H1 (cell line): ENCODE measurements around the gene C12orf56. TPM values are rescaled to one million over a fixed set of nuclear protein-coding genes. Genes with fewer than 3 reads are reported as not detected.

ENCODE experiments used
- CTCF ChIA-PET: fragments of 300-600 bp; sonication (Branson Sonifier 250); formaldehyde crosslinking; loops from one replicate; lab custom pipeline; 2021; ENCODE audit not compliant: partially characterized antibody; lab: Charles Lee
- POLR2A ChIA-PET: fragments of 300-600 bp; sonication (Branson Sonifier 250); formaldehyde crosslinking; loops from one replicate; lab custom pipeline; 2021; ENCODE audit warnings: inconsistent platforms; ENCODE audit not compliant: partially characterized antibody; lab: Charles Lee
- DNase-seq, 2 experiments: peaks; one replicate each; pipeline versions ENCODE4 v3.0.0 to v3.0.0-alpha.2; 2010 to 2022; ENCODE audit warnings: low spot score in 2 of 2, low read depth in 1 of 2, mixed read lengths in 1 of 2
- FAIRE-seq: peaks from 2 replicates; lab custom pipeline; 2011; peaks lifted over from hg19 to GRCh38; lab: Jason Lieb, UNC
- H2AFZ ChIP-seq: 2 replicates; pipeline ENCODE4 v1.8.1; 2012; ENCODE audit warnings: low read length, inconsistent platforms
- H2AK5ac ChIP-seq: 2 replicates; pipeline ENCODE4 v1.6.1; 2013; ENCODE audit warnings: low read depth, low read length
- H2BK120ac ChIP-seq: replicated peaks from 2 replicates; pipeline ENCODE3; 2013; ENCODE audit warnings: low read depth, low read length, inconsistent platforms
- H2BK12ac ChIP-seq: 2 replicates; pipeline ENCODE4 v1.6.1; 2013; ENCODE audit warnings: low read depth, low read length
- H2BK15ac ChIP-seq: 2 replicates; pipeline ENCODE4 v1.6.1; 2013; ENCODE audit warnings: low read length
- H2BK20ac ChIP-seq: 2 replicates; pipeline ENCODE4 v1.6.1; 2013; ENCODE audit warnings: low read length
- H2BK5ac ChIP-seq: 2 replicates; pipeline ENCODE4 v1.6.1; 2013; ENCODE audit warnings: low read depth, low read length
- H3K14ac ChIP-seq: 2 replicates; pipeline ENCODE4 v1.6.1; 2013; ENCODE audit warnings: inconsistent platforms; ENCODE audit not compliant: insufficient read length
- H3K18ac ChIP-seq: 2 replicates; pipeline ENCODE4 v1.6.1; 2013; ENCODE audit warnings: low read length; ENCODE audit errors: extremely low read depth
- H3K23ac ChIP-seq: 2 replicates; pipeline ENCODE4 v1.6.1; 2013; ENCODE audit warnings: inconsistent platforms; ENCODE audit not compliant: insufficient read length
- H3K23me2 ChIP-seq: 2 replicates; pipeline ENCODE4 v1.6.1; 2013; ENCODE audit warnings: low read depth, low read length
- H3K27ac ChIP-seq: 2 replicates; pipeline ENCODE4 v1.6.1; 2011; ENCODE audit warnings: low read depth, low read length, inconsistent platforms
- H3K27me3 ChIP-seq, 4 experiments: replicated peaks in 1 of 4; 1 replicate in 1 of 4; 2 replicates in 3 of 4; pipeline versions ENCODE4 v1.6.1 to v1.8.1; 2011 to 2013; ENCODE audit warnings: low read length in 3 of 4, mild to moderate bottlenecking in 3 of 4, inconsistent platforms in 2 of 4, mixed read lengths in 2 of 4, moderate library complexity in 1 of 4; ENCODE audit not compliant: control insufficient read depth in 3 of 4, insufficient read depth in 3 of 4; ENCODE audit errors: extremely low read depth in 1 of 4
- H3K36me3 ChIP-seq, 4 experiments: 2 replicates each; pipeline versions ENCODE4 v1.6.1 to v1.8.1; 2011 to 2013; ENCODE audit warnings: mild to moderate bottlenecking in 4 of 4, low read length in 3 of 4, moderate library complexity in 2 of 4, control low read depth in 1 of 4, inconsistent platforms in 1 of 4; ENCODE audit not compliant: insufficient read depth in 4 of 4, control insufficient read depth in 2 of 4
- H3K4ac ChIP-seq: replicated peaks from 2 replicates; pipeline ENCODE3; 2013; ENCODE audit warnings: low read length, low read depth, mixed read lengths, inconsistent platforms; ENCODE audit not compliant: insufficient read length
- H3K4me1 ChIP-seq, 4 experiments: replicated peaks in 1 of 4; 1 replicate in 1 of 4; 2 replicates in 3 of 4; pipeline versions ENCODE4 v1.6.1 to v1.8.1; 2011 to 2013; ENCODE audit warnings: low read length in 3 of 4, inconsistent platforms in 2 of 4, mixed read lengths in 1 of 4; ENCODE audit not compliant: insufficient read depth in 4 of 4, control insufficient read depth in 3 of 4
- H3K4me2 ChIP-seq, 2 experiments: 2 replicates each; pipeline versions ENCODE4 v1.6.1 to v1.8.1; 2011 to 2013; ENCODE audit warnings: low read depth in 2 of 2, low read length in 2 of 2, control low read depth in 1 of 2, inconsistent platforms in 1 of 2, mild to moderate bottlenecking in 1 of 2; ENCODE audit not compliant: insufficient read depth in 1 of 2
- H3K4me3 ChIP-seq, 4 experiments: fragments of 200-600, 300-600 bp in 1 of 4; sonication (generic), shearing (Covaris generic), sonication (Bioruptor Twin) in 1 of 4; 2 replicates each; pipeline versions ENCODE4 v1.5.1 to v1.8.1; 2011 to 2016; ENCODE audit warnings: low read length in 4 of 4, low read depth in 3 of 4, control low read depth in 2 of 4, inconsistent platforms in 2 of 4, mild to moderate bottlenecking in 2 of 4, mixed read lengths in 1 of 4, moderate library complexity in 1 of 4; ENCODE audit not compliant: insufficient read depth in 2 of 4; ENCODE audit errors: extremely low read depth in 1 of 4
- H3K56ac ChIP-seq: replicated peaks from 2 replicates; pipeline ENCODE3; 2013; ENCODE audit warnings: low read depth, mild to moderate bottlenecking, mixed read lengths, low read length, inconsistent platforms; ENCODE audit not compliant: insufficient read length
- H3K79me1 ChIP-seq: 2 replicates; pipeline ENCODE4 v1.6.1; 2013; ENCODE audit warnings: low read depth, low read length, control low read depth
- H3K79me2 ChIP-seq, 2 experiments: 2 replicates each; pipeline versions ENCODE4 v1.6.1 to v1.8.1; 2012 to 2013; ENCODE audit warnings: low read length in 2 of 2, mild to moderate bottlenecking in 2 of 2, inconsistent platforms in 1 of 2; ENCODE audit not compliant: insufficient read depth in 2 of 2, control insufficient read depth in 1 of 2
- H3K9ac ChIP-seq, 4 experiments: replicated peaks in 1 of 4; 1 replicate in 1 of 4; 2 replicates in 3 of 4; pipeline versions ENCODE4 v1.6.1 to v1.8.1; 2011 to 2013; ENCODE audit warnings: low read depth in 3 of 4, low read length in 3 of 4, control low read depth in 2 of 4, mild to moderate bottlenecking in 2 of 4, moderate library complexity in 2 of 4, inconsistent platforms in 1 of 4; ENCODE audit errors: extremely low read depth in 1 of 4
- H3K9me3 ChIP-seq, 2 experiments: 2 replicates each; pipeline versions ENCODE4 v1.6.1 to v1.8.1; 2012 to 2013; ENCODE audit warnings: mild to moderate bottlenecking in 2 of 2, moderate library complexity in 2 of 2, control low read depth in 1 of 2, inconsistent platforms in 1 of 2, low read depth in 1 of 2, low read length in 1 of 2, mixed read lengths in 1 of 2; ENCODE audit not compliant: insufficient read depth in 2 of 2
- H4K20me1 ChIP-seq, 2 experiments: replicated peaks in 1 of 2; 2 replicates each; pipeline versions ENCODE3 to v1.8.1; 2011 to 2013; ENCODE audit warnings: inconsistent platforms in 2 of 2, low read length in 2 of 2, mild to moderate bottlenecking in 1 of 2; ENCODE audit not compliant: insufficient read depth in 2 of 2, control insufficient read depth in 1 of 2
- H4K5ac ChIP-seq: 2 replicates; pipeline ENCODE4 v1.6.1; 2013; ENCODE audit warnings: low read length, low read depth, mixed read lengths, inconsistent platforms; ENCODE audit not compliant: insufficient read length
- H4K8ac ChIP-seq: 2 replicates; pipeline ENCODE4 v1.8.0; 2013; ENCODE audit warnings: mild to moderate bottlenecking, moderate library complexity, low read length, inconsistent platforms; ENCODE audit not compliant: insufficient read depth; ENCODE audit errors: extremely low read depth
- H4K91ac ChIP-seq: replicated peaks from 2 replicates; pipeline ENCODE3; 2013; ENCODE audit warnings: low read length, mixed read lengths, inconsistent platforms; ENCODE audit not compliant: insufficient read length
- CBX5 ChIP-seq: fragments of 300-800, 300-1000 bp; sonication (generic); IDR thresholded peaks from 2 replicates; pipeline ENCODE4 v1.7.1; 2016; ENCODE audit warnings: antibody characterized with exemption, low read length, low read depth
- CHD1 ChIP-seq: IDR thresholded peaks from 2 replicates; pipeline ENCODE4 v1.6.1; 2012; ENCODE audit warnings: low read depth, low read length, improper control_type of control experiment
- CREB1 ChIP-seq: IDR thresholded peaks from 2 replicates; pipeline ENCODE4 v1.6.1; 2012; ENCODE audit warnings: inconsistent platforms
- EGR1 ChIP-seq: IDR thresholded peaks from 2 replicates; pipeline ENCODE4 v1.6.1; 2011; ENCODE audit warnings: low read depth, low read length, borderline replicate concordance
- EP300 ChIP-seq, 2 experiments: IDR thresholded peaks; 1 replicate in 1 of 2; 2 replicates in 1 of 2; pipeline ENCODE4 v1.6.1; 2011 to 2012; ENCODE audit warnings: low read depth in 2 of 2, low read length in 2 of 2, mild to moderate bottlenecking in 2 of 2, borderline replicate concordance in 1 of 2, inconsistent platforms in 1 of 2, moderate library complexity in 1 of 2
- JUND ChIP-seq: IDR thresholded peaks from 2 replicates; pipeline ENCODE4 v1.6.1; 2011; ENCODE audit warnings: mild to moderate bottlenecking, improper control_type of control experiment, low read length
- KDM1A ChIP-seq: fragments of 200-600, 300-600 bp; sonication (generic); IDR thresholded peaks from 2 replicates; pipeline ENCODE4 v1.7.1; 2016; ENCODE audit warnings: mild to moderate bottlenecking, low read length, borderline replicate concordance
- NANOG ChIP-seq: IDR thresholded peaks from 2 replicates; pipeline ENCODE4 v1.6.1; 2011; ENCODE audit warnings: low read length, low read depth, mild to moderate bottlenecking, inconsistent platforms; ENCODE audit not compliant: insufficient read depth, poor library complexity, severe bottlenecking
- NRF1 ChIP-seq: IDR thresholded peaks from 2 replicates; pipeline ENCODE4 v1.6.1; 2011; ENCODE audit warnings: mild to moderate bottlenecking, low read depth, low read length, improper control_type of control experiment
- PHF8 ChIP-seq: fragments of 200-600 bp; sonication (generic); conservative IDR thresholded peaks from 2 replicates; pipeline ENCODE4 v1.7.1; 2012; ENCODE audit warnings: low read depth, mild to moderate bottlenecking, inconsistent platforms, low read length, moderate library complexity
- RNF2 ChIP-seq: fragments of 200-900, 300-1000 bp; sonication (generic); IDR thresholded peaks from 2 replicates; pipeline ENCODE4 v1.7.1; 2016; ENCODE audit warnings: borderline replicate concordance, low read depth, mild to moderate bottlenecking, antibody characterized with exemption, low read length; ENCODE audit not compliant: poor library complexity, severe bottlenecking; ENCODE audit errors: missing control alignments
- RXRA ChIP-seq: IDR thresholded peaks from 2 replicates; pipeline ENCODE4 v1.6.1; 2011; ENCODE audit warnings: low read depth, mild to moderate bottlenecking, low read length, moderate library complexity; ENCODE audit not compliant: insufficient read depth
- SIX5 ChIP-seq: IDR thresholded peaks from 2 replicates; pipeline ENCODE4 v1.6.1; 2011; ENCODE audit warnings: mild to moderate bottlenecking, low read depth, low read length
- TAF7 ChIP-seq: optimal IDR thresholded peaks from 2 replicates; pipeline ENCODE3; 2011; ENCODE audit warnings: low read depth, mild to moderate bottlenecking, inconsistent platforms, low read length, moderate library complexity, borderline replicate concordance
- WGBS, 2 experiments: shearing (Covaris generic) in 1 of 2; methylation state at CpG; one replicate each; pipeline versions ENCODE4 v1.1.6 to v1.1.7; 2013 to 2015; ENCODE audit warnings: low lambda C conversion rate in 2 of 2, mixed read lengths in 2 of 2, inconsistent platforms in 1 of 2, low coverage in 1 of 2, missing lambda C conversion rate in 1 of 2; ENCODE audit not compliant: insufficient replicate concordance in 2 of 2, insufficient coverage in 1 of 2, insufficient read length in 1 of 2; ENCODE audit errors: extremely low coverage in 1 of 2, missing lambda C conversion rate in 1 of 2; 5-methylcytosine and 5-hydroxymethylcytosine counted together
- polyA plus RNA-seq, 7 experiments: library from polyadenylated mRNA; depleted of rRNA in 3 of 7; stranded (reverse) in 5 of 7; unstranded in 2 of 7; fragments of >200 nt in 5 of 7; fragments of 200-250 nt in 2 of 7; gene quantifications; 1 replicate in 5 of 7; 2 replicates in 1 of 7; 4 replicates in 1 of 7; pipeline versions ENCODE4 v1.2.1 to v1.2.3, GENCODE V29; 2011 to 2013; ENCODE audit warnings: missing spikeins in 2 of 7, mixed read lengths in 2 of 7
- total RNA-seq: library from RNA; stranded (reverse); fragmentation: NEBNext Ultra II Directional; extraction: Animal tissue kit (Norgen Biotek cat#: 25700); gene quantifications from 2 replicates; pipeline ENCODE4 v1.2.1, GENCODE V29; 2021

C12orf56 gene
- total and polyA plus RNA-seq, 2 of the 8 experiments (the other 6 are each of a cell fraction or from before 2014, with no cell fraction given), result 1.1 to 2.9 TPM

GRCh38 chr12:64430886-64431285 lies 40.3 kb upstream of the C12orf56 start:
- Histone ChIP-seq H3K4me1 (no peaks in the 10 kb centered on the region), H4K5ac (no peak overlapping the region), H3K36me3 (peaks cover 41 to 100% (median 82%) of the 10 kb centered on the region in 4 experiments), H3K9ac (no peak overlapping the region), H2BK20ac (no peak overlapping the region), H2BK12ac (no peak overlapping the region), H3K4me2 (no peak overlapping the region), H4K20me1 (peaks cover 0 to 4% of the 10 kb centered on the region in 2 experiments), H2AK5ac (no peak overlapping the region), H4K8ac (no peak overlapping the region), H2AFZ (no peak overlapping the region), H2BK120ac (no peak overlapping the region), H3K4me3 (no peak overlapping the region), H3K4ac (no peak overlapping the region), H3K14ac (no peak overlapping the region), H2BK5ac (no peak overlapping the region), H3K79me2 (no peaks in the 10 kb centered on the region), H3K27ac (no peak overlapping the region), H3K9me3 (no peaks in the 10 kb centered on the region), H2BK15ac (no peak overlapping the region), H4K91ac (no peak overlapping the region), H3K18ac (no peak overlapping the region), H3K79me1 (no peaks in the 10 kb centered on the region), H3K56ac (no peak overlapping the region), H3K27me3 (no peaks in the 10 kb centered on the region), H3K23me2 (no peaks in the 10 kb centered on the region), H3K23ac (no peak overlapping the region)
- 91% methylated on average over 2 of the region's 2 CpGs; no CpG with 5 or more reads in 1 of the 2 experiments for WGBS, 2 experiments
- POLR2A ChIA-PET, result interaction anchor here (0.8 to 2.2 kb wide), 8 partner anchors 8 to 27 kb away, joined by 3 to 11 read pairs (median 7); partner anchors contain the start of gene XPOT
- FAIRE-seq, result no peak
- CTCF ChIA-PET, result interaction anchor here (0.6 to 1.1 kb wide), 2 partner anchors 19 to 96 kb away, joined by 3 read pairs; no protein-coding TSS in a partner anchor
- no peak for DNase-seq
- TF ChIP-seq PHF8 (no peak), EP300 (IDR thresholded peaks at IDR 0.05; ENCODE audit: borderline replicate concordance in 1 of 2, low read depth in 2 of 2, low read length in 2 of 2) (no peak), RXRA (no peak), NANOG (no peak), TAF7 (no peak), JUND (no peak), EGR1 (no peak), CBX5 (no peak), RNF2 (no peak), KDM1A (no peak), CREB1 (no peak), NRF1 (no peak), CHD1 (no peak), SIX5 (no peak)
